ENCODE measurements around the gene EXOG.

EXOG gene

DNA sequence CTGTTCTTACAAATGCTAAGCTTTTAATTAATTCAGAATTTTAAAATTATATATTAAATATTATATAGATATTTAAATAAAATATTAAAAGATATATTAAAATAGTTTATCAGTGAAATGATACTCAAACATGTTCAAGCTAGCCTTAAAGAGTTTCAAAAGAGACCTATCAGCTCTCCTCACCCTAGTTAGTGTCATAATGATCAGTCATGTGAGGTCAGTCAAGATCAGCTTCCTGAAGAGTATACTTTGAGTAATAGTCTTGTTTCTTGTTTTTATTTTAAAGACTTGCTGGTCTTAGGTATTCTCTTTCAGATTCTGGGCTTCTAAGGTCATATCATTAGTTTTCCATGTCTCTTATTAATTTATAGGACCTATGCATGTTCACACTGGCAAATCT is 14.5 kb downstream of the EXOG start:
- no peak for DNase-seq (ENCODE audit: low read depth in 3 of 3)

DNA sequence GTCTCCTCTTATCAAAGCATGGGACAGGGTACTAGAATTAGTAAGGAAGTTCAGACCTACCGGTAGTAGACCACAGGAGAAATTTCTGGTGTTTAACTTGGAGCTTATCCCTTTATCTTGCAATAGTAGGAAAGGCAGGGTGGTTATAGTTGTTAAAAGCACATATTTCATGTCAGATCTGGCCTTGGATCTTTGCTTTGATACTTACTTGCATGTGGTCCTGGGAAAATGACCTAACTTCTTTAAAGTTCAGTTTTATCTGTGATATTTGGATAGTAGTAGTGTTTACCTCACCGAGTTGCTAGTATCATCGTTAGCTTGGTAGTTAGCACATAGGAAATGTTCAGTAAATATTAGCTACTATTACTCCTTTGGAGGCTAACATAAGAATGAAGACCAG is 15.4 kb downstream of the EXOG start:
- DNase-seq (ENCODE audit: low read depth in 3 of 3), result no peak

DNA sequence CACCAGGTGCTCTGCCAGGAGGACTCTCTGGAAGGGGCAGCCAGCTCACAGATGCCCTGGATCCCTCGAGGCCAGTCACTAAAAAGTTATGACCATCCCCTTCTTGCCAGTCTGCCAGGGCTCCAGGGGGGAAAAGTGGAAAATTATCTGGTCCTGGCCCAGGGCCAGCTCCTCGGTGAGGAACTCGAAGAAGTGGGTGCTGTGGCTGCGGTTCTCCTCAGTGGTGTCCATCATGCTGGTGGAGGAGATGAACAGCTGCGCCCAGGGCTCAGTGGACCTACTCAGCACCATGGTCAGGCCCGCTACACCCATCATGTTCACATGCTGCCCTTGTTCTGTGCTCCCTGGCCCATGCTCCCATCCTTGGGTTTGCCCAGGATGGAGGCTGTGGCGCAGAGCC is 19.2 kb downstream of the EXOG start:
- no peak for DNase-seq (ENCODE audit: low read depth in 3 of 3)

DNA sequence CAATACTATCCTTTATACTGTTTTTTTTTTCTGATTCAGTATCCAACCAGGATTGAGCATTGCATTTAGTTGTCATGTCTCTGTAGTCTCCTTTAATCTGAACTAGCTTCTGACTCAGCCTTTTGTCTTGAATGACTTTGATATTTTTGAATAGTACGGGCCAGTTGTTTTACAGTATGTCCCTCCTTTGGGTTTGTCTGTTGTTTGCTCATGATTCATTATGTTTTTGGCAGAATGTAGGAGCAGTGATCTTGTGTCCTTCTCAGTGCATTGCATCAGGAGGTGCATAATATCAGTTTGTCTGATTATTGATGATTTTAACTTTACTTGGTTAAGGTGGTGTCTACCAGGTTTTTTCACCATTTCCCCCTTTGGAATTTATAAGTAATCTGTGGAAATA is 20.5 kb downstream of the EXOG start:
- no peak for DNase-seq (ENCODE audit: low read depth in 3 of 3)

DNA sequence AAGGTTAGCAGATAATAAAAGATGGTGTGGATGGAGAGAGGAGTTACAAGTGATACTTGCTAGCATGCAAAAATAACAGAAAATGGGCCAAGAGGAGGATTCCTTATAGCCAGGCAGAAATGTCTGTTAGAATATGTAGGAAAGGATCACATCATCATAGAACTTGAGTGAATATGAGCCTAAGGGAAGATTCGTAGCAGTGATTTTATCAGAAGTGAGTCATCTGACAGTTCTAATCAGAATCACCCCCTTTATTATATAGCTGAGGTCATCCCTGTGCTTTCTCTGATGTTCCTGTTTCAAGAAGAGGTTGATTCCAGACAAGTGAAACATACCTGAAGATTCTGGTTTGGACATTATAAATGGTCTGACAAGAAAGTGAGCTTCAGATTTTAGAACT is 22.9 kb downstream of the EXOG start:
- no peak for DNase-seq (ENCODE audit: low read depth in 3 of 3)

DNA sequence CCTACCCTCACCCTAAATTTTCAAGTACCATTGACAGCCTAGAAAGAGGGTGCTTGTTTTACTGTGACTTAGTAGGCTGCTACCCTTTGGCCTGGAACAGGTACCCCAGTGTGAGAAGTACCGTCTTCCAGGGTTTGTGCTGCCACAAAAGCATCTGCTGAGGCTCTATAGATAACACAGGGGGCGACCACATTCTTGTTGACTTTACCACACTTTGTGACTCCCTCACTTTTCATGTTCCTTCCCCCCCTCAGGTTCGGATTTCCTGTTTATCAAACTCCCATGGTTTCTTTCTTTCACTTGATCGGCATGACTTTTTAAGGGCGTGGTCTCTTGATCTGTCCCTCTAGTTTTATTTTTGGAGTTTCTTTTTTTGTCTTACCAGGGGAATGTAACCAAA is 23.5 kb downstream of the EXOG start:
- DNase-seq (ENCODE audit: low read depth in 3 of 3), result no peak

DNA sequence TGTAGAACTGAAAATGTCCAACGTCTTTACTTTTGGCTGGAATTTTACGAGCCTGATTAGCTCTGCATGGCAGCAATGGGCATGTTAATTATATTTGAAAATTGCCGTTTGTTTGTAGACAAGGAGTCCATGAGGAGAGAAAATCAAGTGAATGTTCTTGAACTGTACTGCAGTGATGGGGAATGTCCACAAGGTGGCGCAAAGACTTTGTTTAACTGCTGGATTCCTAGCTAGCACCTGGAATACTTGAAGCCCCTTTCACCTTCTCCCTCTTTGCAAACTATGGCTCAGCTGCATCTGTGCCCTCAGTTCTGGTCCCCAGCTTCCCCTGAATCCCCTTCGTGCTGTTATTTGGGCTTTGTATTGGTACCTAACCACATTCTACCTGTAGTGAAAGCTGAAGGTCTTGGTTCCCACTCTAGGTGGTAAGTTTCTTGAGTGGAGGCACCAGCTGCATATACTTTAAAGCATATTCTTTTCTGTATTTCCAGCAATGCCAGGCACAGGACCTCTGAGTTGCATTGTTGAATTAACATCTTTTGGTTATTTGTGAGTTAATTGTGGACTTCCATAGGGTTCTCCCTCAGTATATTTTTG is 25.3 kb downstream of the EXOG start:
- DNase-seq (ENCODE audit: low read depth in 3 of 3), result peak; percentile 17 to 36 (median 28)

DNA sequence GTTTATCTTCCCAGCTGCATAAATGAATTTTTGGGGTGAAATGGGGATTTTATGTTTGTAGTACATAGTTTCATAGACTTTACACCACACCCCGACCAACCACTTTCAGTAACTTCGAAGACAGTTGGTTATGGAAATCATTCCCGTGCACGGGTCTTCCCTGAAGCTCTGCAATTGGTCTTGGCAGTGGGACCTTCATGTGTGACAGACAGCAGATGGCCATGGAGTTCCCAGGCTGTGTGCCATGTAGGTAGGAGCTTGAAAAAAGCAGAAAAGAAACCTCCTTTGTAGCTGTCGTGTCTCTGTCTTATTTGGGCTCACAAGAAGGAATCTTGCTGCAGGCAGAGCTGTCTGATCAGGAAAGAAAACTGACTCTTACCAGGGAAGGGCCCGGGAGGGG is 25.9 kb downstream of the EXOG start:
- DNase-seq (ENCODE audit: low read depth in 3 of 3), result no peak

DNA sequence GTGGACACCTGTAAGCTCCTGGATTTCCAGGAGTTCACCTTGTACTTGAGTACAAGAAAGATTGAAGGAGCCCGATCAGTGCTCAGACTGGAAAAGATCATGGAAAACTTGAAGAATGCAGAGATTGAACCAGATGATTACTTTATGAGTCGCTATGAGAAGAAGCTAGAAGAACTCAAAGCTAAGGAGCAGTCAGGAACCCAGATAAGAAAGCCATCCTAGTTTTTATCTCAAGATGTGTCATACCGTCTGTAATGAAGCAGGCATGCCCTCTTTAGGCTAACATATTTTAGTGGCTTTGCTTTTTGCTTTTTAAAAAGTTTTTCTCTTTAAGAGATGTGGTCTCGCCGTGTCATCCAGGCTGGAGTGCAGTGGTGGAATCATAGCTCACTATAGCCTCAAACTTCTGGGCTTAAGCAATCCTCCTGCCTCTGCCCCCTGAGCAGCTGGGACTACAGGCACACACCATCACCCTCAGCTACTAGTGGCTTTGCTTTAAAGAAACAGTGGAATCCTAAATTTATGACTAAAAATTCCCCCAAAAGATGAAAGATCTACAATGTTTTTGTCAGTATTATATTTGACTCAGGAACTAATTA is 28.1 kb downstream of the EXOG start:
- DNase-seq (ENCODE audit: low read depth in 3 of 3), result no peak

DNA sequence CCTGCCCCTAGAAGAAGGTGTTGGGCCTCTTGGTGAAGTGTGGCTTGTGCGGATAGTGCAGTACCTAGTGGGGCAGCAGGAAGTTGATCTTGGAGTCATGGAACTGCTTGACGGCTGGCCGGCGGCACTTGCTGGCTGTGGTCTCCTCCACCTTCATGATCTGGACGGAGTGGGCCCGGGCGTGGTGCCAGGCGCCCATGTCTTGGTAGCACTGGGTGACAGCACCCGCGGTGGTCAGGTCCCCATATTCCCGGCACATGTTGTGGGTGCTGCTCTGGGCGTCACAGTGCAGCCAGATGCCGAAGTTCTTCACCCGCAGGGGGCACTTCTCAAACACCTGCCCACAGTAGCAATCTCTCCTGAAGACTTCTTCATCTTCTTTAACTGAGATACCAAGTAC is 30.7 kb downstream of the EXOG start:
- no peak for DNase-seq (ENCODE audit: low read depth in 3 of 3)

DNA sequence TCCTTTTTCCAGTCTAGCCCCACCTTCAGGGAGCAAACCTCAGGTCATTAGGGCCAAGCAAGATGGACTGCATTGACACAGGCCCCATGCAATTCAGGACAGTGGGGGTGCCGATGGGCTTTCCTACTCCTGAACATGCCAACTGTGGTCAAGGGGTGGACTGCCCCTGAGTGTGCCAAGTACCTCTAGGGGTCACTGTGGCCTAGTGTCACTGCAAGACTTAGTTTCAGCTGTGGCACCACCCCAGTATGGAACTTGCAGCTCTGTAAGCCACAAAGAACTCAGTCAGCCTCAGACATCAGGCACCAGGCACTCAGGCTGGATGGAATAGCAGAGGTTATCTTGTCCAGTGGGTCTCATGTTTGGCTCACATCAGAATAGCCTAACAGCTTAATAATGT is 32.3 kb downstream of the EXOG start:
- DNase-seq (ENCODE audit: low read depth in 3 of 3), result no peak

DNA sequence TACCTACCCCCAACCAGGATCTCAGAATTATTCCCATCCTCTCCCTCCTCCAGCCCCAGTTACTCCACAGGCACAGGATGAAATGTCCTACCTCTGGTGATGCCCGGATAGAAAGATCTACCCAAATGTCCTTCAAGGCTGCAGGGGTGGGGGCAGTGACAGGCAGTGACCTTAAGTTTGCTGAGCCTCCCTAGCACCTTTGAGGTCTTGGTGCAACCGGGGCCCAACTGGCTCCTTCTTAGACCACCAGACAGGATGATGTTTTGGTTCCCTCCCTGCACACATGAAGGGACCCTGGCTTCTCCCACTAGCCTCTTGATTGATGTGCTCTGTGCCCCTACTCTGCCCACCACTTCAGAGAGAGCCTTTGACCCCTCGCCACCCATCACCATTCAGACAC is 36.4 kb downstream of the EXOG start:
- DNase-seq (ENCODE audit: low read depth in 3 of 3), result no peak

DNA sequence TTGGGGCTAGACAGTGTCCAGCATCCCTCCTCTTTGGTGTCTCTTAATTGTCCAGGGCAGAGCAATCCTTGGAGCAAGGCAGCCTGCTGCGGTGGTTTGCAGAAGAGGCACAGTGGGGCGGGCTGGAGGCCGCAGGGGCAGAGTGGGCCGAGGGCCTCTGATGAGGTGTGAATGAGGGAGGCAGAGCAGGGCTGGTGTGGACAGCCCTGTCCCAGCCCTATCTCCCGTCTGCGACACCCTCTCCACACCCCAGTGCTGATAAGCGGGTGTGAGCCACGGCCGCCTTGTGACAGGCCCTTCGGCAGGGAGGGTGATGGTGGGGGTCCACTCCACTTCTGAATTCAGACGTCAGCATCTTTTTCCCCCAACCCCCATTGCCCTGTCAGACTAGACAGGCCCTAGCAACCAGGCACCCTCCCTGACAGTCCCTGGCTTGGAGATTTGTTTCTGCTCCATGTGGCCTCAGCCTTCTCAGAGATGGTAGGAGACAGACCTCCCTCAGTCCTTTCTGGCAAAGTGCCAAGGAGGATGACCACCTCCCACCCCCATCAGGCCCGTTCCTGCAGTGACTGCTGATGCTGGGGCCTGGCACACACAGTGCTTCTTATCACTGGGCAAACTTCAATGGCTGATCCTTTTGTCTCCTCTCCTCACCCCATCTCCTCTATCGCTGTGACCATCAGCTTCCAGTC is 37.3 kb downstream of the EXOG start:
- DNase-seq (ENCODE audit: low read depth in 3 of 3), result no peak

DNA sequence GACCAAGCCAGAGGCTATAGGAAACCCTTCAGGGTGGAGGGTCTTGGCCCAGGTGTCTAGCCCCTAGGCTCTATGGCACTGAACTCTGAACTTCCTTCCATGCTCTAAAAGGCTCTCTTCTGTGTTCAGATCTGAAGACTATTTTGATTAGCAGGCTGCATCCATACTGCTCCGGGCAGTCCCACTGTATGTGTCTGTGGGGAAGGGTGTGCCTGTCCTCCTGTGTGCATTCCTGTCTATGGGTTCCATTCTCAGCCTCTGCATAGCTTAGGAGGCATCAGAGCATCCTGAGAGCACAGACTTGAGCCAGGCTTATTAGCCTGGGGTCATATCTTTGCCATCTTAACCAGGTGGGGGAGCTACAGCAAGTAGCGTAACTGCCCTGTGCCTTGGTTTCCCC is 38.0 kb downstream of the EXOG start:
- DNase-seq (ENCODE audit: low read depth in 3 of 3), result no peak

DNA sequence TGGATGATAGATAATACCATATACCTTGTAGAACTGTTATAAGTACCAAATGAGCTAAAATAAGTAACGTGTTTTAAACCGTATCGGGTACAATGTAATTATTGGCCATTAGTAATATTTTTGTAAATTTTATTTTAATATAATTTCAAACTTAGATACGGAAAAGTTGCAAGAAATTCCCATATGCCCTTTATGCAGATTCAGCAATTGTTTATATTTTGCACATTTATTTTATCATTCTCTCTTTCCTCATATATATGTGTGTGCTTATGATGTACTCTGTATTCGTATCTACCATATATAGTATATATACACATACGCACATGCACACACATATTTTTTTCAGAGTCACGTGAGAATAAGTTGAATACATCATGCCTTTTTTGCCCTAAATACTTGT is 38.5 kb downstream of the EXOG start:
- no peak for DNase-seq (ENCODE audit: low read depth in 3 of 3)

DNA sequence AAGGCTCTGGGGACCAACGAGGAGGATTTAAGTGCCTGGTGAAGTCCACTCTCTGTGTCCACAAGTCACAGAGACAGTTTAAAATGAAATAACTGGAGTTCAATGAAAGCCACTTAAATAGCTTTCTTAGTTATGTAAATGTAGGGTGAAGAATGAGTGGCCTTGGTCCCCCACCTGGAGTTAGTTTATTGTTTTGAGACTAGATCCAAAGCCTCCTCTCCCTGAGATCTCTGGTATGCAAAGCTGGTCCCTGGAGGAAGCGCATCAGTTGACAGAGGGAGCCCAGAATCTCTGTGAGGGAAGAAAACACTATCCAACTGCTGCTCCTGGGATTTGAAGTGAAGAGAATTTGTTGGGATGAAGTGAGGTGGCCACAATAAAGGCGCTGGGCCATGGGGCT is 40.5 kb downstream of the EXOG start:
- DNase-seq (ENCODE audit: low read depth in 3 of 3), result no peak

DNA sequence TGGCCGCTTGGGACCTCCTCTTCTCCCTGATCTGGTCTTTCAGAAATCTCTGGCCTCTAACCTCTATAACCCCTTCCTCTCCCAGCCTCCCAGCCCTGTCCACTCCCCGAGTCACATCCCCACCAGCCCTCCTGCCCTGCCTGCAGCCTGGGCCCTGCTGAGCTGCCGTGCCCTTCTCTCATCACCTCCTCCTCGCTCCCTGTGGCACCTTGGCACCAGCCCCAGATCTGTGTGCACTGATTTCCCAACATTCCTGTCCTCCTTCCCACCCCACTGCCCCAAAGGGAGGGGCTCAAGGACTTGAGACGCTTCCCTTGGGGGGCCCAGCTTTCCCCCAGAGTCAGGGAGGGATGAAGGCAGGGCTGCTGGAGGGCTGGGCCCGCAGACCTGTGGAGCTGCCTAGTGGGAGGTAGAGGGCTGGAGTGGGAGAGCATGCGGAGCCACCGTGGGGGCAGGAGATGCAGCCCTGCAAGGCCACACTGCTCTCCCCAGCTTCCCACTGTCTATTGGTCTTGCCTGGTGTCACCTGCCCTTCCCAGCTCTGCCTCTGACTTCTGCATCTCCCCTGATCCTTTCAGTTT is 42.7 kb downstream of the EXOG start:
- no peak for DNase-seq (ENCODE audit: low read depth in 3 of 3)

DNA sequence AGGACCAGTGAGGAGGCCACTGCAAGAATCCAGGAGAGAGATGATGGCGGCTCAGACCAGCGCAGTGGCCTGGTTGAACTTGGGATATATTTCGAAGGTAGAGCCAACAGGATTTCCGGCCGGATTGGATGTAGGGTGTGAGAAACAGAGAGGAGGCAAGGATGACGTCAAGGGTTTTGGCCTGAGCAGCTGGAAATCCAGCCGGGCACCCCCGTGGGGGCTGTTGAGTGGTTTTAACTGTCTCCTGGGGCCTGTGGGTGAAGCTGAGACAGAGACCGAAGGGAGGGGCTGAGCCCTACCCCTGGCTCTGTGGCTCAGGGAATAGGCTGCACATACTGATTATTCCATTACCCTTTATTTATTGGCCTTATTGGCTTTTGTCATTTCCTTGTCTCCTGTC is 45.7 kb downstream of the EXOG start:
- DNase-seq (ENCODE audit: low read depth in 3 of 3), result no peak

DNA sequence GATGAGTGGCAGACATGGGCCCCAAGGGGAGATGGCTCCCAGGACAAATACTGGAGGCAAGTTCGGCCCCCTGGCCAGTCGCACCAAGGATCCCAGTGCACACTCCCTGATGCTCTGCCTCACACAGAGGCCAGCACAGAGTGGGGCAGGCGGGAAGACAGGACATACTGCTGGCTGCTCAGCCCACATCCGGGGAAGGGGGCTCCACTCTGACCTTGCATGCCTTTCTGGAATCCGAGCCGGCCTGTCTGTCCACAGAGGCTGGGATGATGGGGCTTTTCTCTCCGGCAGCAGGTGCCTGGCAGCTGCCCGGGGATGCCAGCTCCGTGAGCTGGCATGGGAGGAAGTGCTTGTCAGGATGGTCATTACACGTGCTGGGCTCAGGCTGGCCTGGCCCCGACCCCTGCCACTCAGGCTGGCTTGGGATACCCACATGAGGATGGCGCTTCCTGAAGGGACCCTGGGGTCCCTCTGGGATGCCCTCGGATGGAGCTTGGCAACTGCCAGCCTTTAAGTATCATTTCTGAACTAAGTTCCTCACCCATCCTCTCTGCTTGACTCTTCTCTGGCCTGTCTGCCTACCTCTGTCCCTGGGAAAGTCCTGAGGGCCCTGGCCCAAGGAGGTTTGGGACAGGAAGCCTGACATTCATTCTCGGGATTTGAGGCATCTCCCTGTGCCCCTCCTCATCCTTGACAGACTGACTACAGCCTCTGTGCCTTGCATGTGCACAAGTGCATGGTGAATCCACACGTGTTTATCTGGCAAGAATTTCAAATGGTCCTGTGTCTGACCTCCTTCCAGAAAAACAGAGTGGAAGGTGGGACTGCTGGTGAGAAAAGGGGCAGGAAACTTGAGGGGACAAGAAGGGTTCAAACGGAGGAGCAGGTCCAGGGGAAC is 46.5 kb downstream of the EXOG start:
- no peak for DNase-seq (ENCODE audit: low read depth in 3 of 3)

DNA sequence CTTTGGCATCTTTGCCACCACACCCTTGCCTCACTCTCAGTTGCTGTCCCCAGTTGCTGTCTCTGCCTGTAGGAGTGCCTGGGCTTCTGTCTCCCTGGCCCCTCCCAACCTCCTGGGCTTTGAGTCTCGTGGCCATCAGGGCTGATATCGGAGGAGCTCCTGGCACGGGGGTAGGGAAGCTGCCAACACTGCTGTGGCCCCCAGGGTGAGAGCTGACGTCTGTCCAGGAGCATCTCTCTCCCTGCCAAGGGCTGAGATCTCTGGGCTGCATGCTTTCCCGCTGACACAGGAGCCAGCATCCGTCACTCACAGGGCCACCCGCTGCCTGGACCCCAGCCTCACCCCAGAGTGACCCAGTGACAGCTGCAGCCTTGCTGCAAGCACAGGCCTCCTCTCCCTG is 47.4 kb downstream of the EXOG start:
- no peak for DNase-seq (ENCODE audit: low read depth in 3 of 3)

DNA sequence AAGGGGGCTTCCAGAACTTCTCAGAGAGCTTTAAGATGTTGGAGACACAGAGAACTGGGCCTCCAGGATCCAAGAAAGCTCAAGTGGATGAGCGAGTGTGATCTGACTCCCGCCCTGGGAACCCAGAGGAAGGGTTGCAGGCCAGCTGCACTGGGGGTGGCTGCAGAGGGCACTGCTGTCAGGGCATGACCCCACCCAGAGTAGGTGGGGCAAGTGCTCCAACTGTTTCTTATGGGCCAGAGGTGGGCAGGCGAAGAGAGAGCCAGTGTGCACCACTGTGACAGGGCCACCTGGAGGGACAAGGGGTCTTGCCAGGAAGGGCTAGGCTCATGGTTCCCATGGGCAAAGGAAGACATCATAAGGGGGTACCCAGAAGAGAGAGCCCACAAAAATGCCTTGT is 48.8 kb downstream of the EXOG start:
- DNase-seq (ENCODE audit: low read depth in 3 of 3), result no peak

DNA sequence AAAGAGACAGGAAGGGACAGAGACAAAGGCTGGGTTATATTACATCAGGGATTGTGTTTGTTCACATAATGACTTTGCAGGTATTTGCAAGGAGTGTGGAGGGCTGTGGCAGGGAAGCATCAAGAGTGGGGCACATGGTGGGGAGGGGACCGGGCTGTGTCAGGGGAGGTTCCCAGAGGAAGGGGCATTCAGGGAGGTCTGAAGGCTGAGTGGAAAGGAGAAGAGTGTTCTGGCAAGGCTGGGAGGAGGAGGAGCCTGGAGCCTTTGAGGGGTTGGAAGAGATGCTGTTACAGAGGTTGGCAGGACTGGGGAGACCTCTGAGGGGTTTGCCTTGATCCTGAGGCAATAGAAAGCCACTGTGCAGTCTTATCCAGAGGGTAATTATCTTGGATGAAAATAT is 49.4 kb downstream of the EXOG start:
- no peak for DNase-seq (ENCODE audit: low read depth in 3 of 3)
